Endothelial cell (in vitro differentiated cells): ENCODE results near the gene AKR1C1. TPM values are rescaled to one million over a fixed set of nuclear protein-coding genes. Genes with fewer than 3 reads are reported as not detected.
"Not testable (repeated sequence)": the region's sequence is repeated elsewhere in the genome, so short reads cannot be mapped to it uniquely, and the experiment has no call there.

Experiments
- DNase-seq: peaks from one replicate; pipeline ENCODE4 v3.0.0; 2021; ENCODE audit warnings: low spot score
- H3K27ac Mint-ChIP-seq: one replicate; pipeline ENCODE4 v1.8.0; 2021; ENCODE audit warnings: mixed read lengths, inconsistent platforms; ENCODE audit not compliant: unreplicated experiment
- H3K27me3 Mint-ChIP-seq: one replicate; pipeline ENCODE4 v1.8.0; 2021; ENCODE audit warnings: mild to moderate bottlenecking, moderate library complexity, mixed read lengths, inconsistent platforms; ENCODE audit not compliant: unreplicated experiment
- H3K36me3 Mint-ChIP-seq: one replicate; pipeline ENCODE4 v1.8.0; 2021; ENCODE audit warnings: mild to moderate bottlenecking, low read depth, mixed read lengths, inconsistent platforms; ENCODE audit not compliant: unreplicated experiment
- H3K4me1 Mint-ChIP-seq: one replicate; pipeline ENCODE4 v1.8.0; 2021; ENCODE audit warnings: mild to moderate bottlenecking, mixed read lengths, inconsistent platforms; ENCODE audit not compliant: unreplicated experiment
- H3K4me3 Mint-ChIP-seq: one replicate; pipeline ENCODE4 v1.8.0; 2021; ENCODE audit warnings: mild to moderate bottlenecking, mixed read lengths, inconsistent platforms; ENCODE audit not compliant: unreplicated experiment
- H3K9me3 Mint-ChIP-seq: one replicate; pipeline ENCODE4 v1.8.0; 2021; ENCODE audit warnings: mixed read lengths, inconsistent platforms; ENCODE audit not compliant: unreplicated experiment
- CTCF ChIP-seq: fragments of 200-600 bp; sonication (generic); IDR thresholded peaks from one replicate; pipeline ENCODE4 v1.5.0; 2021; ENCODE audit warnings: antibody characterized with exemption; ENCODE audit not compliant: unreplicated experiment
- long read RNA-seq: library from polyadenylated mRNA; unstranded; transcript quantifications from one replicate; pipeline ENCODE4 v2.0.0, GENCODE V29; 2020; ENCODE audit not compliant: unreplicated experiment
- total RNA-seq: library from RNA; stranded (reverse); fragmentation: NEBNext Ultra II Directional; extraction: Animal tissue kit (Norgen Biotek cat#: 25700); gene quantifications from one replicate; pipeline ENCODE4 v1.2.1, GENCODE V29; 2021; ENCODE audit not compliant: unreplicated experiment

Gene AKR1C1
- total RNA-seq: 1.6 TPM
- long read RNA-seq: 0 reads

GRCh38 chr10:4962876-4963814 lies at the start of gene AKR1C1:
Gene AKR1C1, plus strand, starts transcription at chr10:4963415. Its CDS starts 30 bp downstream, at chr10:4963445.
- H3K36me3 Mint-ChIP-seq, H3K4me3 Mint-ChIP-seq: not testable (repeated sequence)

GRCh38 chr10:4914213-4914850 lies 48.9 kb upstream of the AKR1C1 start:
- Mint-ChIP-seq H3K4me1 (no peaks in the 10 kb centered on the region), H3K27me3 (no peaks in the 10 kb centered on the region), H3K4me3 (no peak overlapping the region), H3K27ac (no peak overlapping the region), H3K9me3 (no peaks in the 10 kb centered on the region), H3K36me3 (peaks cover 4% of the 10 kb centered on the region)
- TF ChIP-seq CTCF: no peak
- DNase-seq: no peak

More at GRCh38 chr10:4962876-4963814, at the start of gene AKR1C1:
- not testable (repeated sequence) for H3K27ac Mint-ChIP-seq, DNase-seq, H3K27me3 Mint-ChIP-seq, H3K4me1 Mint-ChIP-seq, H3K9me3 Mint-ChIP-seq

- Mint-ChIP-seq H3K9me3 (no peaks in the 10 kb centered on the region), H3K27ac (no peak overlapping the region), H3K4me3 (no peak overlapping the region), H3K27me3 (no peaks in the 10 kb centered on the region), H3K36me3 (no peaks in the 10 kb centered on the region), H3K4me1 (no peaks in the 10 kb centered on the region)
- DNase-seq: no peak
- no peak for TF ChIP-seq CTCF
Measured at GRCh38 chr10:4916086-4916716, 47.0 kb upstream of the AKR1C1 start.

GRCh38 chr10:4918236-4918635 lies 45.0 kb upstream of the AKR1C1 start:
- H3K36me3 Mint-ChIP-seq: no peaks in the 10 kb centered on the region

GRCh38 chr10:4924482-4924881 lies 38.7 kb upstream of the AKR1C1 start:
- H3K4me1 Mint-ChIP-seq, H3K4me3 Mint-ChIP-seq, H3K9me3 Mint-ChIP-seq, H3K36me3 Mint-ChIP-seq, H3K27ac Mint-ChIP-seq, DNase-seq, H3K27me3 Mint-ChIP-seq: not testable (repeated sequence)

More at GRCh38 chr10:4918236-4918635, 45.0 kb upstream of the AKR1C1 start:
- DNase-seq: no peak
- Mint-ChIP-seq H3K27ac (no peak overlapping the region), H3K9me3 (no peaks in the 10 kb centered on the region), H3K4me1 (no peaks in the 10 kb centered on the region), H3K4me3 (no peak overlapping the region), H3K27me3 (no peaks in the 10 kb centered on the region)
- no peak for TF ChIP-seq CTCF
